Kidney epithelial cell (primary cell): ENCODE measurements around the gene NRAP. TPM values are rescaled to one million over a fixed set of nuclear protein-coding genes. Genes with fewer than 3 reads are reported as not detected.

Experiments used
- DNase-seq: peaks from one replicate; pipeline ENCODE4 v3.0.0-alpha.2; 2010; ENCODE audit warnings: low read depth
- H3K27me3 ChIP-seq: 2 replicates; pipeline ENCODE4 v1.6.0; 2011; ENCODE audit warnings: low read length; ENCODE audit not compliant: control insufficient read depth, insufficient read depth
- H3K36me3 ChIP-seq: 2 replicates; pipeline ENCODE4 v1.5.1; 2011; ENCODE audit warnings: low read length; ENCODE audit not compliant: control insufficient read depth, insufficient read depth
- H3K4me3 ChIP-seq: 2 replicates; pipeline ENCODE4 v1.5.1; 2011; ENCODE audit warnings: low read depth, mild to moderate bottlenecking, control low read depth, low read length
- CTCF ChIP-seq: IDR thresholded peaks from 2 replicates; pipeline ENCODE4 v1.5.1; 2011; ENCODE audit warnings: mild to moderate bottlenecking, moderate library complexity, low read length, control low read depth, inconsistent platforms; ENCODE audit not compliant: insufficient read depth, poor library complexity, severe bottlenecking
- total RNA-seq: library from RNA; depleted of rRNA; stranded (reverse); fragments of >200 nt; gene quantifications from 2 replicates; pipeline ENCODE4 v1.2.3, GENCODE V29; 2015

The NRAP gene
- total RNA-seq, 1 donor from 2014 or later = not detected

DNA sequence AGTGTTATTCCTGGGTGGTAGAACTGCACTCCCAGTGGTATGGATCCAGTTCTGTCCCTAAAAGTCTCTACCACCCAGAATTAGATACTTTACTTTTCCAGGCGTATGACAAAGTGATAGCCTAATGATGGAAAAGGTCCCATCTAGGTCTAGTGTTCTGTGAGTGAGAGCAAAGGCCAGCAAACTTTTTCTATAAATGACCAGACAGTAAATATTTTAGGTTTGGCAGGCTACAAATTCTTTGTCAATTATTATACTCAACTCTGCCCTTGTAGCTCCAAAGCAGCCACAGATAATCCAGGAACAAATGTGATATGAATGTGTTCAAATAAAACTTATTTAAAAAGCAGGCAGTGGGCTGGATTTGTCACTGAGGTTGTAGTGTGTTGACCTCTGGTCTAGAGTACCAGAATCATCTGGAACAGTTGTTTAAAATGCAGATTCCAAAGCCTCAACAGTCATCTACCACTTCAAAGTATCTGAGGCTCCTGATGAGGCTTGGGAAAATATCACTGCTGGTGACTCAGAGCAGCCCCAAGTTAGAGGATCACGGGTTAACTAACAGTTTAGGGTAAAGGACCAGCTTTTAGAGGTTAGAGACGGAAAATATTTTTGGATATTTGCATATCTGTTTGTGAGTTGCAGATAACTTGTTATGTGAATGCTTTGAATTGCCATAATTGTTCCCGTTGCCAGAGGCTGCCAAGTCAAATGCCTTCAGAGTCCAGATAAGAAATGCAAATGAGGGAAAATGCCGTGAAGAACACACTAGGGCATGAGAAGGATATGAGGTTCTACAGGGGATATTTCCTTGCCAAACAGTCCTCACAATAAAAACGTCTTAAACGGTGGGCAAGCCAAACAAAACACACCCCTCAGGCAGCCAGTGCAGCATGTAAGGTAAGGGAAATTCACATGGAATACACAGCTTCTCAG is 19.4 kb downstream of the NRAP start:
- DNase-seq = no peak
- Histone ChIP-seq H3K4me3 (no peak overlapping the region), H3K36me3 (no peaks in the 10 kb centered on the region), H3K27me3 (no peaks in the 10 kb centered on the region)
- no peak for TF ChIP-seq CTCF

DNA sequence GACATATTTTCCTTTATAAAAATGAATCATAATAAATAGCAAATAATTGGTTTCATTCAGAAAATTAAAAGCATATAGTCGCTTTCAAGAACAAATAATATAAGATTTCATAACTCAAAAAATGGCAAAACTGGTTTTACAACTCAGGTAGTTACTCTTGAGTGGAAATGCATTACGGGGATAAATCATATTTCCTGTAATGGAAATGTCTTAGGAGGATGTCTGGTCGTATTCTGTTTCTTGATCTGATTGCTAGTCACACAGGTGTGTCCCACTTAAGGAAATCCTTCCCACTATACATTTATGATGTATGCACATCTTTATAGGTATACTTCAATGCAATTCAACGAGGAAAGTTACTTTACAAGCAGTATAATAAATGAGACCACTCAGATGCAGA is 20.7 kb downstream of the NRAP start:
- no peak for TF ChIP-seq CTCF
- no peaks in the 10 kb centered on the region for H3K36me3 ChIP-seq
- DNase-seq = no peak
- H3K4me3 ChIP-seq = no peak overlapping the region
- no peaks in the 10 kb centered on the region for H3K27me3 ChIP-seq

- Histone ChIP-seq H3K36me3 (no peaks in the 10 kb centered on the region), H3K4me3 (no peak overlapping the region), H3K27me3 (no peaks in the 10 kb centered on the region)
- DNase-seq = no peak
- TF ChIP-seq CTCF = no peak
Measured at GRCh38 chr10:113641702-113642101, 22.1 kb downstream of the NRAP start.

DNA sequence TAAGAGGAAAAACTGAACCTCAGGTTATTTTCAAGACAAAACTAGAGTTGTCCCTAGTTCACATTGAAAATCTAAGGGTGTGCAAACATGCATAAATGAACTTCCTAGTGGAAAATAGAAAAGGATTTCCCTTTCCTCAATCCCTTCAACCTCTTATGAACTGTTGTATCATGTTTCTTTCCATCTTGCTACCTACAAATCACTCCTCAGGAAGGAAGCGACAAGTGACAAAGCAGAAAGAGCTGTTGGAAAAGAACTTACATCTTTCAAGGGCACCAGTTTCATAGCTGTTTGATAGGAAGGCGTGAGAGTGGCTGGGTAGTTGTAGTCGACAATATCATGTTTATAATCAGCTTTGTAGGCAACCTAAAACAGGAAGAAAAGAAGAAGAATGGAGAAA is 23.9 kb downstream of the NRAP start:
- DNase-seq = no peak
- Histone ChIP-seq H3K4me3 (no peak overlapping the region), H3K36me3 (no peaks in the 10 kb centered on the region), H3K27me3 (no peaks in the 10 kb centered on the region)
- TF ChIP-seq CTCF = no peak

DNA sequence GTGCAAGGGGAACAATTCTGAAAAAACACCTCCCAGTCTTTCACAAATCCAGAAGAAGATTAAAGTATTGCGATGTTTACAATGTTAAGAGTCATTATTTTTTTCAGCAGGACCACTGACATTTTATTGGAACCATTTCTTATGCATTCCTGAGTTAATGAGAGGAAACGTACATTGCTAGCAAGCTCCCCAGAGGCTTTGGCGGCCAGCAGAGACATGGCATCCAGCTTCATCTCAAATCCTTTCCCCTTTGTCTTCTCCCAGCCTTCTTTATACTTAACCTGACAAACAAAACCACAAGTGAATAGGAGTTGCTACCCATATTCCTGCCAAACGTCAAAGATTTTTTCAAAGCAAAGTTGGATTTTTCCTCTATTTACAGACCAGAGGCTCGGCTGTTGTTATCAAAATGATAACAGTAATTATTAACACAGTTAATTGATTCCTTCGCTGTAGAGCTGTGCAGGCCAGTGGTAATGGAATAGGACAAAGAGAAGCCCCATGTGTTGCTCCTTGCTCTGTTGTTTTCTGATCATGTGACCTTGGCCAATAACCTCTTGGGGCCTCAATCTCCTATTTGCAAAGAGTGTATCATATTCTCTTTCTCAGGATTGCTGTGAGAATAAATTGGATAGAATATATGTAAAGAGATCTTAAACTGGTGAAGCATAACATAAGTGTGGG is 32.0 kb downstream of the NRAP start:
- no peaks in the 10 kb centered on the region for H3K36me3 ChIP-seq
- no peak for DNase-seq
- TF ChIP-seq CTCF = no peak
- no peak overlapping the region for H3K4me3 ChIP-seq
- H3K27me3 ChIP-seq = no peaks in the 10 kb centered on the region
